ENCODE measurements around the gene ANKEF1.
A peak's percentile ranks its signal among the peaks of the same experiment; 100 is the strongest.

The ANKEF1 gene

GRCh38 chr20:10079964-10080363, 45.2 kb downstream of the ANKEF1 start:
- H3K4me3 ChIP-seq (ENCODE audit: low read length), result no peak overlapping the region
- TF ChIP-seq CTCF (IDR thresholded peaks at IDR 0.05; ENCODE audit: insufficient read depth, low read depth, low read length, missing control alignments), result no peak
- DNase-seq (ENCODE audit: low read depth), result peak; percentile 98

- no peak for TF ChIP-seq CTCF (IDR thresholded peaks at IDR 0.05; ENCODE audit: insufficient read depth, low read depth, low read length, missing control alignments)
- H3K4me3 ChIP-seq (ENCODE audit: low read length), result no peak overlapping the region
- no peak for DNase-seq (ENCODE audit: low read depth)
Measured at GRCh38 chr20:10080574-10080973, 45.8 kb downstream of the ANKEF1 start.

GRCh38 chr20:10089871-10090587, 55.2 kb downstream of the ANKEF1 start:
- no peak overlapping the region for H3K4me3 ChIP-seq (ENCODE audit: low read length)
- peak; percentile 62 for DNase-seq (ENCODE audit: low read depth)
- TF ChIP-seq CTCF (IDR thresholded peaks at IDR 0.05; ENCODE audit: insufficient read depth, low read depth, low read length, missing control alignments), result no peak

GRCh38 chr20:10090588-10091166, 55.9 kb downstream of the ANKEF1 start:
- DNase-seq (ENCODE audit: low read depth), result peak; percentile 79
- no peak overlapping the region for H3K4me3 ChIP-seq (ENCODE audit: low read length)
- TF ChIP-seq CTCF (IDR thresholded peaks at IDR 0.05; ENCODE audit: insufficient read depth, low read depth, low read length, missing control alignments), result peak; percentile 94

- TF ChIP-seq CTCF (IDR thresholded peaks at IDR 0.05; ENCODE audit: insufficient read depth, low read depth, low read length, missing control alignments), result no peak
- peak; percentile 89 for DNase-seq (ENCODE audit: low read depth)
- H3K4me3 ChIP-seq (ENCODE audit: low read length), result no peak overlapping the region
Measured at GRCh38 chr20:10093087-10093591, 58.4 kb downstream of the ANKEF1 start.

GRCh38 chr20:10094566-10095173, 59.9 kb downstream of the ANKEF1 start:
- H3K4me3 ChIP-seq (ENCODE audit: low read length), result no peak overlapping the region
- TF ChIP-seq CTCF (IDR thresholded peaks at IDR 0.05; ENCODE audit: insufficient read depth, low read depth, low read length, missing control alignments), result peak; percentile 23
- DNase-seq (ENCODE audit: low read depth), result peak; percentile 26
